Fibroblast of lung (primary cell): ENCODE data around the gene CCL2. TPM values are rescaled to one million over a fixed set of nuclear protein-coding genes. Genes with fewer than 3 reads are reported as not detected.
A peak's percentile ranks its signal among the peaks of the same experiment; 100 is the strongest.

Experiments
- DNase-seq, 2 donors: peaks; one replicate each; pipeline versions ENCODE4 v3.0.0 to v3.0.0-alpha.2; 2010; ENCODE audit warnings: low read depth in 2 of 2
- H2AFZ ChIP-seq: 2 replicates; pipeline ENCODE4 v1.5.1; 2012; ENCODE audit warnings: low read length, control low read depth, inconsistent platforms
- H3K27ac ChIP-seq: 2 replicates; pipeline ENCODE4 v1.5.1; 2011; ENCODE audit warnings: low read length, control low read depth; ENCODE audit not compliant: insufficient read depth
- H3K27me3 ChIP-seq: 2 replicates; pipeline ENCODE4 v1.5.1; 2011; ENCODE audit warnings: mild to moderate bottlenecking, low read length; ENCODE audit not compliant: control insufficient read depth, insufficient read depth
- H3K36me3 ChIP-seq: 2 replicates; pipeline ENCODE4 v1.5.1; 2011; ENCODE audit warnings: low read length; ENCODE audit not compliant: control insufficient read depth, insufficient read depth
- H3K4me1 ChIP-seq: 2 replicates; pipeline ENCODE4 v1.5.1; 2011; ENCODE audit warnings: low read length; ENCODE audit not compliant: control insufficient read depth, insufficient read depth; ENCODE audit errors: extremely low read depth
- H3K4me2 ChIP-seq: 2 replicates; pipeline ENCODE4 v1.5.1; 2011; ENCODE audit warnings: low read length, control low read depth; ENCODE audit not compliant: insufficient read depth; ENCODE audit errors: extremely low read depth
- H3K4me3 ChIP-seq, 4 experiments: fragments of 200-600 bp in 1 of 4; sonication (generic) in 1 of 4; replicated peaks in 1 of 4; 2 replicates each; pipeline ENCODE4 v1.5.1; 2011 to 2016; ENCODE audit warnings: low read length in 4 of 4, low read depth in 3 of 4, mild to moderate bottlenecking in 3 of 4, control low read depth in 2 of 4, inconsistent platforms in 1 of 4, mixed read lengths in 1 of 4; ENCODE audit not compliant: insufficient read depth in 1 of 4; ENCODE audit errors: control extremely low read depth in 1 of 4
- H3K79me2 ChIP-seq: 2 replicates; pipeline ENCODE4 v1.5.1; 2012; ENCODE audit warnings: mild to moderate bottlenecking, low read length, inconsistent platforms; ENCODE audit not compliant: control insufficient read depth, insufficient read depth
- H3K9ac ChIP-seq: 2 replicates; pipeline ENCODE4 v1.5.1; 2011; ENCODE audit warnings: mild to moderate bottlenecking, low read length, control low read depth; ENCODE audit not compliant: insufficient read depth
- H3K9me3 ChIP-seq: 2 replicates; pipeline ENCODE4 v1.5.1; 2012; ENCODE audit warnings: low read depth, low read length; ENCODE audit not compliant: control insufficient read depth, insufficient read depth
- H4K20me1 ChIP-seq: 2 replicates; pipeline ENCODE4 v1.5.1; 2011; ENCODE audit warnings: low read length; ENCODE audit not compliant: control insufficient read depth, insufficient read depth; ENCODE audit errors: extremely low read depth
- EZH2 ChIP-seq: IDR thresholded peaks from 2 replicates; pipeline ENCODE4 v1.5.1; 2012; ENCODE audit warnings: low read length, control low read depth, mild to moderate bottlenecking; ENCODE audit errors: missing control alignments
- polyA plus RNA-seq, 2 donors: library from polyadenylated mRNA; depleted of rRNA in 1 of 2; stranded (reverse) in 1 of 2; unstranded in 1 of 2; fragments of >200 nt; gene quantifications; 2 replicates each; pipeline ENCODE4 v1.2.1, GENCODE V29; 2011 to 2012; ENCODE audit warnings: missing spikeins in 1 of 2
- total RNA-seq: library from RNA; depleted of rRNA; stranded (reverse); fragments of >200 nt; gene quantifications from 2 replicates; pipeline ENCODE4 v1.2.1, GENCODE V29; 2014
- TF ChIP-seq, protein P1 (sequence below), 2 donors: IDR thresholded peaks in 1 of 2; conservative IDR thresholded peaks in 1 of 2; 1 replicate in 1 of 2; 2 replicates in 1 of 2; pipeline ENCODE4 v1.5.1; 2011 to 2012; ENCODE audit warnings: low read length in 2 of 2, control low read depth in 1 of 2, inconsistent platforms in 1 of 2, low read depth in 1 of 2, mild to moderate bottlenecking in 1 of 2

The CCL2 gene
- total and polyA plus RNA-seq, 2 donors (not counting 1 experiment from before 2014, with no cell fraction given), result 42.9 to 170 TPM

GRCh38 chr17:34236281-34236892 is 18.7 kb upstream of the CCL2 start:
- H3K4me1 ChIP-seq, result no peaks in the 10 kb centered on the region
- no peak overlapping the region for H3K4me3 ChIP-seq
- TF ChIP-seq, protein P1, sequence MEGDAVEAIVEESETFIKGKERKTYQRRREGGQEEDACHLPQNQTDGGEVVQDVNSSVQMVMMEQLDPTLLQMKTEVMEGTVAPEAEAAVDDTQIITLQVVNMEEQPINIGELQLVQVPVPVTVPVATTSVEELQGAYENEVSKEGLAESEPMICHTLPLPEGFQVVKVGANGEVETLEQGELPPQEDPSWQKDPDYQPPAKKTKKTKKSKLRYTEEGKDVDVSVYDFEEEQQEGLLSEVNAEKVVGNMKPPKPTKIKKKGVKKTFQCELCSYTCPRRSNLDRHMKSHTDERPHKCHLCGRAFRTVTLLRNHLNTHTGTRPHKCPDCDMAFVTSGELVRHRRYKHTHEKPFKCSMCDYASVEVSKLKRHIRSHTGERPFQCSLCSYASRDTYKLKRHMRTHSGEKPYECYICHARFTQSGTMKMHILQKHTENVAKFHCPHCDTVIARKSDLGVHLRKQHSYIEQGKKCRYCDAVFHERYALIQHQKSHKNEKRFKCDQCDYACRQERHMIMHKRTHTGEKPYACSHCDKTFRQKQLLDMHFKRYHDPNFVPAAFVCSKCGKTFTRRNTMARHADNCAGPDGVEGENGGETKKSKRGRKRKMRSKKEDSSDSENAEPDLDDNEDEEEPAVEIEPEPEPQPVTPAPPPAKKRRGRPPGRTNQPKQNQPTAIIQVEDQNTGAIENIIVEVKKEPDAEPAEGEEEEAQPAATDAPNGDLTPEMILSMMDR (conservative IDR thresholded peaks at IDR 0.05 in 1 of 2, IDR thresholded peaks at IDR 0.05 in 1 of 2; ENCODE audit: low read depth in 1 of 2, low read length in 2 of 2), result no peak
- no peak for TF ChIP-seq EZH2
- H3K27ac ChIP-seq, result no peak overlapping the region
- no peaks in the 10 kb centered on the region for H3K27me3 ChIP-seq
- H3K4me2 ChIP-seq, result no peak overlapping the region
- H2AFZ ChIP-seq, result no peak overlapping the region
- H4K20me1 ChIP-seq, result no peaks in the 10 kb centered on the region
- no peaks in the 10 kb centered on the region for H3K36me3 ChIP-seq
- H3K9me3 ChIP-seq, result no peaks in the 10 kb centered on the region
- no peak overlapping the region for H3K9ac ChIP-seq
- H3K79me2 ChIP-seq, result no peaks in the 10 kb centered on the region
- no peak for DNase-seq

DNA sequence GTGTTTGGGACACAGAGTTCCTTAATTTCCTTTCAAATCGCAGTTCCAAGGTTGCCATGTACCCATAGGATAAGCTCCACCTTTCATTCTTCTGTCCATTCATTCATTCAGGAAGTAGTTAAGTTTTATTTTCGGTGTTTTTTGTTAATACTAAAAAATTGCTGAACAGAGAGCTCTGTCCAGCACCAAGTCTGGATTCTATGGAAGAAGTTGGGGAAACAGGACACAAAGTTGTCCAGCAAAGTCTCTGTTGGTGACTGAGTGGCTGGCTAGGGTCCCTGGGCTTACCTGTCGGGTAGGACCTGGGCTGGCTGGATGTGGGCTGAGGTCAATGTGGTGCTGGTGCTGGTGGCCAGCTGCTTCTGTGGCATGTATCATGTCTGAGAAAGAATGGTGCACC is 17.6 kb upstream of the CCL2 start:
- Histone ChIP-seq H3K27ac (no peak overlapping the region), H3K4me1 (no peaks in the 10 kb centered on the region), H3K9ac (no peak overlapping the region), H3K4me2 (no peak overlapping the region), H3K9me3 (no peaks in the 10 kb centered on the region), H4K20me1 (no peaks in the 10 kb centered on the region), H3K36me3 (no peaks in the 10 kb centered on the region), H3K79me2 (no peaks in the 10 kb centered on the region), H3K4me3 (no peak overlapping the region), H3K27me3 (no peaks in the 10 kb centered on the region), H2AFZ (no peak overlapping the region)
- no peak for DNase-seq
- TF ChIP-seq, protein P1 (conservative IDR thresholded peaks at IDR 0.05 in 1 of 2, IDR thresholded peaks at IDR 0.05 in 1 of 2; ENCODE audit: low read depth in 1 of 2, low read length in 2 of 2), result no peak
- TF ChIP-seq EZH2, result no peak

GRCh38 chr17:34241062-34241461 is 14.0 kb upstream of the CCL2 start:
- Histone ChIP-seq H2AFZ (no peak overlapping the region), H3K4me3 (no peak overlapping the region), H3K36me3 (no peaks in the 10 kb centered on the region), H4K20me1 (no peaks in the 10 kb centered on the region), H3K9me3 (no peaks in the 10 kb centered on the region), H3K27ac (no peak overlapping the region), H3K4me1 (no peaks in the 10 kb centered on the region), H3K27me3 (no peaks in the 10 kb centered on the region), H3K9ac (no peak overlapping the region), H3K79me2 (no peaks in the 10 kb centered on the region), H3K4me2 (no peak overlapping the region)
- TF ChIP-seq, protein P1 (conservative IDR thresholded peaks at IDR 0.05 in 1 of 2, IDR thresholded peaks at IDR 0.05 in 1 of 2; ENCODE audit: low read depth in 1 of 2, low read length in 2 of 2), result no peak
- TF ChIP-seq EZH2, result no peak
- peak in 1 of 2 donors; percentile 49 for DNase-seq
